Transverse colon (tissue), 4 donors: ENCODE measurements around the gene ZNHIT6. TPM values are rescaled to one million over a fixed set of nuclear protein-coding genes. Genes with fewer than 3 reads are reported as not detected.

Experiments used
- DNase-seq: peaks from one replicate; pipeline ENCODE4 v3.0.0-alpha.2; 2019
- H3K27ac ChIP-seq, 4 donors: fragments of 200-600 bp; sonication (generic); 2 replicates each; pipeline ENCODE4 v1.5.1; 2016 to 2018; ENCODE audit warnings: inconsistent platforms in 4 of 4
- H3K27me3 ChIP-seq: fragments of 200-600 bp; sonication (generic); 2 replicates; pipeline ENCODE4 v1.5.1; 2017; ENCODE audit warnings: inconsistent platforms
- H3K36me3 ChIP-seq, 4 donors: fragments of 200-600 bp; sonication (generic); 2 replicates each; pipeline ENCODE4 v1.5.1; 2017 to 2019; ENCODE audit warnings: inconsistent platforms in 4 of 4
- H3K4me1 ChIP-seq, 4 donors: fragments of 200-600 bp; sonication (generic); 2 replicates each; pipeline ENCODE4 v1.5.1; 2017 to 2020; ENCODE audit warnings: inconsistent platforms in 4 of 4
- H3K4me3 ChIP-seq, 4 donors: fragments of 200-600 bp; sonication (generic); 1 replicate in 1 of 4; 2 replicates in 3 of 4; pipeline versions ENCODE4 v1.5.1 to v1.6.1; 2017 to 2019; ENCODE audit warnings: inconsistent platforms in 4 of 4
- H3K9me3 ChIP-seq, 2 donors: fragments of 200-600 bp; sonication (generic); 2 replicates each; pipeline ENCODE4 v1.5.1; 2017 to 2019; ENCODE audit warnings: inconsistent platforms in 2 of 2
- EP300 ChIP-seq: sonication (generic); formaldehyde crosslinking; IDR thresholded peaks from one replicate; pipeline ENCODE4 v1.6.1; 2017; ENCODE audit warnings: antibody characterized with exemption, low read depth
- POLR2A ChIP-seq: fragments of 450-650 bp; IDR thresholded peaks from one replicate; pipeline ENCODE4 v1.6.1; 2016; ENCODE audit warnings: antibody characterized with exemption, mild to moderate bottlenecking, moderate library complexity
- POLR2AphosphoS5 ChIP-seq, 3 donors: sonication (generic); formaldehyde crosslinking; IDR thresholded peaks; one replicate each; pipeline ENCODE4 v1.6.1; 2016; ENCODE audit warnings: antibody characterized with exemption in 3 of 3
- WGBS, 2 donors: methylation state at CpG; one replicate each; pipeline ENCODE4 v1.1.5; 2018; ENCODE audit warnings: low coverage in 1 of 2; 5-methylcytosine and 5-hydroxymethylcytosine counted together
- in situ Hi-C, 4 donors: fragments of 200-750 bp; cut with MboI; loops; one replicate each; pipeline versions ENCODE4 v1.15.0 to v1.15.1; 2017; ENCODE audit warnings: low sequenced_read_pairs in 3 of 4, low pct_ligation_motif_present in 1 of 4, low pct_unique_long_range_greater_than_20kb in 1 of 4
- intact Hi-C: fragments of 100-400 bp; cut with DNase I; formaldehyde crosslinking; loops from one replicate; pipeline ENCODE4 v1.15.1; 2023; ENCODE audit warnings: low total_unique reads
- total RNA-seq, 4 donors: library from RNA; depleted of rRNA; stranded (reverse); fragments of >200 nt; gene quantifications; one replicate each; pipeline ENCODE4 v1.1.0, GENCODE V29; 2016
- TF ChIP-seq, protein P1 (sequence below), 5 experiments: fragments of 200-600 bp in 3 of 5; fragments of 450-650 bp in 2 of 5; sonication (generic) in 3 of 5; IDR thresholded peaks; 1 replicate in 2 of 5; 2 replicates in 3 of 5; pipeline ENCODE4 v1.5.1; 2016 to 2017; ENCODE audit warnings: antibody characterized with exemption in 5 of 5, inconsistent platforms in 3 of 5, mild to moderate bottlenecking in 2 of 5, moderate library complexity in 1 of 5

The ZNHIT6 gene
- total RNA-seq, 4 donors from 2014 or later = 2.6 to 7.8 (median 4.8) TPM

DNA sequence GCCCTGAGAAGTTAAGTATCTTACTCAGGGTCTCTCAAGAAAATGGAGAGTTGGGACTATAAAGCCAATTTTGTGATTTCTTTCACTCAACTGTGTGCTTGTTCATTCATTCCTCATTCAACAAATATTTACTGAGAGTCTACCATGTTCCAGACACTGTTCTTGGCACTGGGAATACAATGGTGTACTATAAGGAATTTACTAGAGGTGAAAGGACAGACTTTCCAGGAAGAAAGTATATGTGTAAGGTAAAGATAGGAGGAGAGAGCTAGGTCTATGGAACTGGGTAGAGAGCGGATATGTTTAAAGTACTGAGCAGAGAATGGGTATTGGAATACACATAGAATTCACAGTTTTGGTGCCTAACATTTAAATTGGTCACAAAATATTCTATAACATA is 42.3 kb downstream of the ZNHIT6 start:
- TF ChIP-seq, protein P1, sequence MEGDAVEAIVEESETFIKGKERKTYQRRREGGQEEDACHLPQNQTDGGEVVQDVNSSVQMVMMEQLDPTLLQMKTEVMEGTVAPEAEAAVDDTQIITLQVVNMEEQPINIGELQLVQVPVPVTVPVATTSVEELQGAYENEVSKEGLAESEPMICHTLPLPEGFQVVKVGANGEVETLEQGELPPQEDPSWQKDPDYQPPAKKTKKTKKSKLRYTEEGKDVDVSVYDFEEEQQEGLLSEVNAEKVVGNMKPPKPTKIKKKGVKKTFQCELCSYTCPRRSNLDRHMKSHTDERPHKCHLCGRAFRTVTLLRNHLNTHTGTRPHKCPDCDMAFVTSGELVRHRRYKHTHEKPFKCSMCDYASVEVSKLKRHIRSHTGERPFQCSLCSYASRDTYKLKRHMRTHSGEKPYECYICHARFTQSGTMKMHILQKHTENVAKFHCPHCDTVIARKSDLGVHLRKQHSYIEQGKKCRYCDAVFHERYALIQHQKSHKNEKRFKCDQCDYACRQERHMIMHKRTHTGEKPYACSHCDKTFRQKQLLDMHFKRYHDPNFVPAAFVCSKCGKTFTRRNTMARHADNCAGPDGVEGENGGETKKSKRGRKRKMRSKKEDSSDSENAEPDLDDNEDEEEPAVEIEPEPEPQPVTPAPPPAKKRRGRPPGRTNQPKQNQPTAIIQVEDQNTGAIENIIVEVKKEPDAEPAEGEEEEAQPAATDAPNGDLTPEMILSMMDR (IDR thresholded peaks at IDR 0.05) = no peak
- TF ChIP-seq POLR2A (no peak), POLR2AphosphoS5 (IDR thresholded peaks at IDR 0.05) (no peak), EP300 (no peak)
- no peak overlapping the region for H3K4me3 ChIP-seq
- H3K36me3 ChIP-seq = peaks cover 0 to 4% (median 0%) of the 10 kb centered on the region in 4 donors
- in situ Hi-C loops (no loop called here), intact Hi-C loops (no loop called here)
- 94 to 100% methylated on average over 1 of the region's 1 CpG for WGBS, 2 donors
- H3K9me3 ChIP-seq = no peaks in the 10 kb centered on the region
- H3K27ac ChIP-seq = no peak overlapping the region
- no peaks in the 10 kb centered on the region for H3K27me3 ChIP-seq
- H3K4me1 ChIP-seq = peaks cover 0 to 8% (median 4%) of the 10 kb centered on the region in 4 donors
- no peak for DNase-seq

- TF ChIP-seq EP300 (no peak), POLR2A (no peak), POLR2AphosphoS5 (IDR thresholded peaks at IDR 0.05) (no peak)
- TF ChIP-seq, protein P1 (IDR thresholded peaks at IDR 0.05) = no peak
These were observed 44.9 kb downstream of the ZNHIT6 start for GRCh38 chr1:85663382-85663781.

DNA sequence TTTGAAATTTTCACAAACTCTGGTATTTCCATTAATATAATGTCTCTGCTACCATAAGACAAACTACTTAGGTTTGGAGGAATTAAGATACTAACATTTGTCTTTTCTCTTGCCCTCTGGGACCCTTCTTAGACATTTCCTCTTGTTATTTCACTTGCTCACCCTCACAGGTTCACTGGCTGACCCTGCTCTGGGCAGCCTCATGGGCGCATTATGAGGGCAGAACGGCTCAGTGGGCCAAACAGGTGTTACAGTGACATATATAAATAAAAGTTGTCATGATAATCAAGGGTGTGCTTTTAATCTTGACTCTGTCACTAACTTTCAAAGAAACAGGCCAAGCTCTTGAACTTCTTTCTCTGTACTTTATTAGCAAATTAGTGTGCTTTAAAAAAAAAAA is 46.5 kb downstream of the ZNHIT6 start:
- H3K27ac ChIP-seq = no peak overlapping the region
- no peak for TF ChIP-seq POLR2AphosphoS5 (IDR thresholded peaks at IDR 0.05)
- no peak for TF ChIP-seq EP300
- TF ChIP-seq POLR2A = no peak
- TF ChIP-seq, protein P1 (IDR thresholded peaks at IDR 0.05) = no peak
- peaks cover 0 to 12% (median 8%) of the 10 kb centered on the region in 4 donors for H3K4me1 ChIP-seq
- DNase-seq = no peak
- no peak overlapping the region for H3K4me3 ChIP-seq
- intact Hi-C loops = no loop called here
- in situ Hi-C loops = no loop called here
- no peaks in the 10 kb centered on the region for H3K27me3 ChIP-seq
- peaks cover 0 to 7% (median 0%) of the 10 kb centered on the region in 4 donors for H3K36me3 ChIP-seq
- 0 to 14% methylated on average over 1 to 2 of the region's 2 CpGs for WGBS, 2 donors
- no peaks in the 10 kb centered on the region for H3K9me3 ChIP-seq

More at GRCh38 chr1:85663382-85663781, 44.9 kb downstream of the ZNHIT6 start:
- in situ Hi-C loops (no loop called here), intact Hi-C loops (no loop called here)
- 98 to 100% methylated on average over 2 of the region's 2 CpGs for WGBS, 2 donors
- no peak for DNase-seq
- Histone ChIP-seq H3K9me3 (no peaks in the 10 kb centered on the region), H3K4me3 (no peak overlapping the region), H3K27me3 (no peaks in the 10 kb centered on the region), H3K27ac (no peak overlapping the region), H3K36me3 (peaks cover 0 to 10% (median 0%) of the 10 kb centered on the region in 4 donors), H3K4me1 (peaks cover 0 to 12% (median 8%) of the 10 kb centered on the region in 4 donors)

DNA sequence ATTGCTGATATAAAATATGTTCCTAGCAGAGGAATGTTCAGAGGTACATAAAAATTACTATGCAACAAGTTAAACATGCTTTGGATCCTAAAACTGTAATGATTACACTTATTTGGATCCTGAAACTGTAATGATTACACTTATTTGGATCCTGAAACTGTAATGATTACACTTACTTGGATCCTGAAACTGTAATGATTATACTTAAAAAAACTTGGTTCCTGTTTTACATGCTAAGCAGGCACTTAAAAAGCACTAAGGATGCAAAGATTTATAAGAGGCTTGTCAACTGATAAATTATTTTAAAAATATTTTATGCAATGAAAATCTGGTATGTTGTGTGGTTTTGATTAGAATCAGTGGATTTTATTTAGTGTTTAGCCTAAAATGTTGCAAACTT is 47.7 kb downstream of the ZNHIT6 start:
- no peak overlapping the region for H3K4me3 ChIP-seq
- DNase-seq = no peak
- in situ Hi-C loops = no loop called here
- H3K27ac ChIP-seq = no peak overlapping the region
- H3K36me3 ChIP-seq = peaks cover 0 to 7% (median 0%) of the 10 kb centered on the region in 4 donors
- TF ChIP-seq POLR2AphosphoS5 (IDR thresholded peaks at IDR 0.05) = no peak
- TF ChIP-seq, protein P1 (IDR thresholded peaks at IDR 0.05) = no peak
- no peak for TF ChIP-seq POLR2A
- TF ChIP-seq EP300 = no peak
- peaks cover 0 to 12% (median 8%) of the 10 kb centered on the region in 4 donors for H3K4me1 ChIP-seq
- no peaks in the 10 kb centered on the region for H3K27me3 ChIP-seq
- intact Hi-C loops = no loop called here
- no peaks in the 10 kb centered on the region for H3K9me3 ChIP-seq
